NB4 (cell line): Measurements from ENCODE around the gene ZNF581.

Experiments used
- DNase-seq: peaks from one replicate; pipeline ENCODE4 v3.0.0; 2010; ENCODE audit warnings: low read depth
- H3K4me3 ChIP-seq: one replicate; pipeline ENCODE4 v1.5.1; 2011; ENCODE audit warnings: mild to moderate bottlenecking, low read depth, low read length, moderate library complexity
- MYC ChIP-seq: IDR thresholded peaks from 2 replicates; pipeline ENCODE4 v1.6.1; 2011; ENCODE audit warnings: low read depth, low read length
- POLR2A ChIP-seq: IDR thresholded peaks from 2 replicates; pipeline ENCODE4 v1.6.1; 2011; ENCODE audit warnings: mild to moderate bottlenecking; ENCODE audit not compliant: insufficient read length; ENCODE audit errors: extremely low read depth
- TF ChIP-seq, protein P1 (sequence below): IDR thresholded peaks from 2 replicates; pipeline ENCODE4 v1.6.1; 2011; ENCODE audit warnings: low read depth, low read length
- TF ChIP-seq, protein P2 (sequence below): IDR thresholded peaks from one replicate; pipeline ENCODE4 v1.5.1; 2012; ENCODE audit warnings: low read depth, low read length

The ZNF581 gene

DNA sequence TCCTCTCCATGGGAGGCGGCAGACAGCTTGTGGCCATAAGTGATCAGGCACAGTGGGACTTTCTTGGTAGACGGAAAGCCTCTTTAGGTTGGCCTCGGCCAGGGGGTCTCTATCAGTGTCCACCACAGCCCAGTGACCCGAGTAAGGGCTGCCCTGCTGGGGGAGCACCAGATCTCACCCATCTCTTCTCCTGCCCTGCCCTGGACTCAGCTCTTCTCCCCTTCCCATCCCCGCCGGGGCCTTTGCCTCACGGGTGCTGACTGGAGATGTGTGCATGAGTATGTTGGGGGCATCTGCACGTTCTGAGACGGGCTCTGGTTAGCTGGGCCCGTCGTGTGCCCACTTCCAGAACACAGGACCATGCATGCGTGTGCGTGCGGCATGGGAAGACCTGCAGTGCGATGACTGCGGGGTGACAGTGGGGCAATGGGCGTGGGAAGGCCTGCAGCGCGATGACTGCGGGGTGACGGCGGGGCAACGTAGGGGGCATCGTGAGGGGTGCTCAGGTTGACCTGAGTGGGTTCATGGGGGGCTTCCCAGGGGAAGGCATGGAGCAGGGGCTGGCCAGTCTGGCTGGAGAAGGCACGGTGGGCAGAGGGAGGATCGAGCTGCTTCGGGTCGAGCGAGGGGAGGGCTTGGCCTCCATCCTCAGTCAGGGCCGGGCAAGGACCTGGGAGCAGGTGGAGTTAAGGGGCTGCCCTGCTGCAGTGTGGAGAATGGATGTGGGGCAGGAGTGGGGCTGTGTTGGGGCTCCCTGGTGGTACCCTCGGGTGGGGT, 47.5 kb downstream of the ZNF581 start:
- no peak overlapping the region for H3K4me3 ChIP-seq
- no peak for DNase-seq
- TF ChIP-seq, protein P1, sequence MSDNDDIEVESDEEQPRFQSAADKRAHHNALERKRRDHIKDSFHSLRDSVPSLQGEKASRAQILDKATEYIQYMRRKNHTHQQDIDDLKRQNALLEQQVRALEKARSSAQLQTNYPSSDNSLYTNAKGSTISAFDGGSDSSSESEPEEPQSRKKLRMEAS = no peak
- no peak for TF ChIP-seq POLR2A
- TF ChIP-seq, protein P2, sequence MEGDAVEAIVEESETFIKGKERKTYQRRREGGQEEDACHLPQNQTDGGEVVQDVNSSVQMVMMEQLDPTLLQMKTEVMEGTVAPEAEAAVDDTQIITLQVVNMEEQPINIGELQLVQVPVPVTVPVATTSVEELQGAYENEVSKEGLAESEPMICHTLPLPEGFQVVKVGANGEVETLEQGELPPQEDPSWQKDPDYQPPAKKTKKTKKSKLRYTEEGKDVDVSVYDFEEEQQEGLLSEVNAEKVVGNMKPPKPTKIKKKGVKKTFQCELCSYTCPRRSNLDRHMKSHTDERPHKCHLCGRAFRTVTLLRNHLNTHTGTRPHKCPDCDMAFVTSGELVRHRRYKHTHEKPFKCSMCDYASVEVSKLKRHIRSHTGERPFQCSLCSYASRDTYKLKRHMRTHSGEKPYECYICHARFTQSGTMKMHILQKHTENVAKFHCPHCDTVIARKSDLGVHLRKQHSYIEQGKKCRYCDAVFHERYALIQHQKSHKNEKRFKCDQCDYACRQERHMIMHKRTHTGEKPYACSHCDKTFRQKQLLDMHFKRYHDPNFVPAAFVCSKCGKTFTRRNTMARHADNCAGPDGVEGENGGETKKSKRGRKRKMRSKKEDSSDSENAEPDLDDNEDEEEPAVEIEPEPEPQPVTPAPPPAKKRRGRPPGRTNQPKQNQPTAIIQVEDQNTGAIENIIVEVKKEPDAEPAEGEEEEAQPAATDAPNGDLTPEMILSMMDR = no peak
- TF ChIP-seq MYC = no peak

DNA sequence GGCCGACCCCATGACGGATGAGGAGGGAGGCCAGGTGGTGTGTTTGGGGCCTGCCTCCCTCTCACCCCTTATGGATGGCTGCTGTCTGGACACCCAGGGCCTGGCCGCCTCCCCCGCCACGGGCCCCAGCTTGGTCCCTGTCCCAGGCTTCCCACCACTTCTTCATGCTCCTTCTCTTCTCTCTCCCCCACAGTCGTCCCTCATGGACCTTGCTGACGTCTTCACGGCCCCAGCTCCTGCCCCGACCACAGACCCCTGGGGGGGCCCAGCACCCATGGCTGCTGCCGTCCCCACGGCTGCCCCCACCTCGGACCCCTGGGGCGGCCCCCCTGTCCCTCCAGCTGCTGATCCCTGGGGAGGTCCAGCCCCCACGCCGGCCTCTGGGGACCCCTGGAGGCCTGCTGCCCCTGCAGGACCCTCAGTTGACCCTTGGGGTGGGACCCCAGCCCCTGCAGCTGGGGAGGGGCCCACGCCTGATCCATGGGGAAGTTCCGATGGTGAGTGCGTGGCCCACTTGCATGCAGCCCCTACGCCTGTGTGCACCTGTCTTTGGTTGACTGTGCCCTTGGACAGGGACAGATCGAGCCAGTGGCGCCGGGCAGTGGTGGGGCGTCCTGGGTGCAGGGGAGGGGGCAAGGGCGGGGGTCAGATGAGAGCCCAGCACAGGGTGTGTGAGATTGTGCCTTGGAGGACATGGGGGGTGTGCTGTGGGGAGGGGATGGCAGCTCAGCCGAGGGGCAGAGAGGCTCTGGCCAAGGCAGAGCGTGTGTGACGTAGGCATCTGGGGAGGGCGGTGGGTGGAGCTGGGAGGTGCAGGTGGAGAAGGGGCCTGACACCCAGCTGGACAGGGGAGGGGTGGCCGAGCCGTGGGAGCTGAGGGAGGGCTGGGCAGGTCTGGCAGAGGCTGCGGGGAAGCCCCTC, 48.4 kb downstream of the ZNF581 start:
- DNase-seq = no peak
- TF ChIP-seq, protein P1 = no peak
- no peak for TF ChIP-seq MYC
- TF ChIP-seq, protein P2 = no peak
- TF ChIP-seq POLR2A = no peak
- no peak overlapping the region for H3K4me3 ChIP-seq

- DNase-seq = no peak
- TF ChIP-seq, protein P1 = no peak
- TF ChIP-seq, protein P2 = no peak
- TF ChIP-seq MYC (no peak), POLR2A (no peak)
- H3K4me3 ChIP-seq = no peak overlapping the region
These were observed 49.2 kb downstream of the ZNF581 start for GRCh38 chr19:55692681-55693081.

GRCh38 chr19:55693336-55693974, 50.0 kb downstream of the ZNF581 start:
- no peak for DNase-seq
- no peak overlapping the region for H3K4me3 ChIP-seq
- no peak for TF ChIP-seq POLR2A
- TF ChIP-seq, protein P1 = no peak
- TF ChIP-seq MYC = no peak
- TF ChIP-seq, protein P2 = no peak

DNA sequence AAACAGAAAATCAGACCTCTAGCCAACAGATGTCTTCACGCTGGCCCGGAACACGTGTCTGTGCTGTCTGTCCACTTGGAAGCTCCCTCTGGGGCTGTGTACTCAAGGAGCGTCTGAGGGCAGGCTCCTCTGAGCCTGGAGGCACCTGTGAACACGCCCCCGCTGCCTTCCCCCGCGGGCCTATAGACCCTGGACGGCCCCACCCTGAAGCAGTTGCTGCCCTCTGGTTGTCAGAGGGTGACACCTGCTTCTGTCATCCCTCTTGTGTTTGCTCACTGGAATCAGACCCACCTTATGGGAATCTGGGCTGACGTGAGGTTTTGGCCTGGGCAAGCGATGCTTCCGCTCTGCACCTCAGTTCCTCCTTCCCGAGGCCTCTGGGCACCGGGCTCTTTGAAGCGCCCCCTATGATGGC, 50.8 kb downstream of the ZNF581 start:
- DNase-seq = no peak
- TF ChIP-seq, protein P2 = no peak
- TF ChIP-seq POLR2A (no peak), MYC (no peak)
- TF ChIP-seq, protein P1 = no peak
- no peak overlapping the region for H3K4me3 ChIP-seq
